Suprapubic skin (tissue), 4 donors: ENCODE data around the gene MRLN. TPM values are rescaled to one million over a fixed set of nuclear protein-coding genes. Genes with fewer than 3 reads are reported as not detected.
"Not testable (repeated sequence)": the region's sequence is repeated elsewhere in the genome, so short reads cannot be mapped to it uniquely, and the experiment has no call there.

ENCODE experiments used
- DNase-seq, 2 donors: peaks; one replicate each; pipeline ENCODE4 v3.0.0-alpha.2; 2019; ENCODE audit warnings: low spot score in 2 of 2
- H3K27ac ChIP-seq: fragments of 200-600 bp; sonication (generic); one replicate; pipeline ENCODE4 v1.5.1; 2019
- H3K27me3 ChIP-seq: fragments of 200-600 bp; sonication (generic); one replicate; pipeline ENCODE4 v1.5.1; 2019
- H3K36me3 ChIP-seq: fragments of 200-600 bp; sonication (generic); one replicate; pipeline ENCODE4 v1.5.1; 2019
- H3K4me1 ChIP-seq: fragments of 200-600 bp; sonication (generic); one replicate; pipeline ENCODE4 v1.5.1; 2019
- H3K4me3 ChIP-seq: fragments of 200-600 bp; sonication (generic); one replicate; pipeline ENCODE4 v1.5.1; 2019; ENCODE audit warnings: mild to moderate bottlenecking
- H3K9me3 ChIP-seq: fragments of 200-600 bp; sonication (generic); one replicate; pipeline ENCODE4 v1.5.1; 2019
- CTCF ChIP-seq, 2 donors: fragments of 200-600 bp in 1 of 2; fragments of 450-650 bp in 1 of 2; sonication (generic) in 1 of 2; IDR thresholded peaks; one replicate each; pipeline ENCODE4 v1.5.1; 2016 to 2019; ENCODE audit warnings: antibody characterized with exemption in 2 of 2, mild to moderate bottlenecking in 1 of 2, moderate library complexity in 1 of 2
- EP300 ChIP-seq: sonication (generic); formaldehyde crosslinking; IDR thresholded peaks from one replicate; pipeline ENCODE4 v1.6.1; 2017; ENCODE audit warnings: antibody characterized with exemption
- POLR2A ChIP-seq, 2 donors: fragments of 450-650 bp; IDR thresholded peaks; one replicate each; pipeline ENCODE4 v1.6.1; 2017; ENCODE audit warnings: antibody characterized with exemption in 2 of 2, mild to moderate bottlenecking in 2 of 2, moderate library complexity in 2 of 2
- POLR2AphosphoS5 ChIP-seq, 3 donors: sonication (generic); formaldehyde crosslinking; IDR thresholded peaks; one replicate each; pipeline ENCODE4 v1.6.1; 2017; ENCODE audit warnings: antibody characterized with exemption in 3 of 3
- WGBS: methylation state at CpG from one replicate; pipeline ENCODE4 v1.1.5; 2018; 5-methylcytosine and 5-hydroxymethylcytosine counted together
- total RNA-seq, 4 donors: library from RNA; depleted of rRNA; stranded (reverse); fragments of >200 nt; gene quantifications; one replicate each; pipeline ENCODE4 v1.1.0, GENCODE V29; 2016

MRLN gene
- total RNA-seq, 4 donors from 2014 or later = not detected

GRCh38 chr10:59741583-59741982 lies 11.7 kb downstream of the MRLN start:
- Histone ChIP-seq H3K27ac (no peak overlapping the region), H3K4me3 (no peak overlapping the region), H3K9me3 (no peaks in the 10 kb centered on the region), H3K36me3 (no peaks in the 10 kb centered on the region), H3K4me1 (no peaks in the 10 kb centered on the region), H3K27me3 (no peaks in the 10 kb centered on the region)
- WGBS = 88% methylated on average over 5 of the region's 5 CpGs
- TF ChIP-seq CTCF (IDR thresholded peaks at IDR 0.05) = no peak
- no peak for DNase-seq

- Histone ChIP-seq H3K9me3 (no peaks in the 10 kb centered on the region), H3K27ac (no peak overlapping the region), H3K4me1 (no peaks in the 10 kb centered on the region), H3K36me3 (no peaks in the 10 kb centered on the region), H3K4me3 (no peak overlapping the region), H3K27me3 (no peaks in the 10 kb centered on the region)
- DNase-seq = no peak
- TF ChIP-seq EP300 (no peak), CTCF (IDR thresholded peaks at IDR 0.05) (no peak), POLR2AphosphoS5 (IDR thresholded peaks at IDR 0.05) (no peak), POLR2A (IDR thresholded peaks at IDR 0.05) (no peak)
Observed at GRCh38 chr10:59741048-59741447, 12.2 kb downstream of the MRLN start.

- no peak overlapping the region for H3K4me3 ChIP-seq
- DNase-seq = no peak
- no peaks in the 10 kb centered on the region for H3K4me1 ChIP-seq
- WGBS = 94% methylated on average over 1 of the region's 1 CpG
- H3K9me3 ChIP-seq = no peaks in the 10 kb centered on the region
- no peaks in the 10 kb centered on the region for H3K36me3 ChIP-seq
- no peaks in the 10 kb centered on the region for H3K27me3 ChIP-seq
- TF ChIP-seq POLR2AphosphoS5 (IDR thresholded peaks at IDR 0.05) (no peak), POLR2A (IDR thresholded peaks at IDR 0.05) (no peak)
- no peak overlapping the region for H3K27ac ChIP-seq
Observed at GRCh38 chr10:59736749-59737148, 16.5 kb downstream of the MRLN start.

- H3K4me1 ChIP-seq = no peaks in the 10 kb centered on the region
- no peaks in the 10 kb centered on the region for H3K36me3 ChIP-seq
- no peaks in the 10 kb centered on the region for H3K9me3 ChIP-seq
- DNase-seq = no peak
- H3K27ac ChIP-seq = no peak overlapping the region
- H3K4me3 ChIP-seq = no peak overlapping the region
- H3K27me3 ChIP-seq = no peaks in the 10 kb centered on the region
- 54% methylated on average over 1 of the region's 1 CpG for WGBS
- TF ChIP-seq CTCF (IDR thresholded peaks at IDR 0.05) (no peak), POLR2A (IDR thresholded peaks at IDR 0.05) (no peak), EP300 (no peak), POLR2AphosphoS5 (IDR thresholded peaks at IDR 0.05) (no peak)
Observed at GRCh38 chr10:59735296-59735695, 18.0 kb downstream of the MRLN start.

GRCh38 chr10:59734014-59734462 lies 19.2 kb downstream of the MRLN start:
- TF ChIP-seq EP300 = no peak
- no peak for TF ChIP-seq POLR2AphosphoS5 (IDR thresholded peaks at IDR 0.05)
- no peak for TF ChIP-seq CTCF (IDR thresholded peaks at IDR 0.05)
- TF ChIP-seq POLR2A (IDR thresholded peaks at IDR 0.05) = no peak
- Histone ChIP-seq H3K36me3 (no peaks in the 10 kb centered on the region), H3K4me3 (no peak overlapping the region), H3K27me3 (no peaks in the 10 kb centered on the region), H3K9me3 (no peaks in the 10 kb centered on the region), H3K27ac (no peak overlapping the region), H3K4me1 (no peaks in the 10 kb centered on the region)
- WGBS = 61% methylated on average over 3 of the region's 3 CpGs
- DNase-seq = no peak

- H3K36me3 ChIP-seq, H3K27ac ChIP-seq, H3K9me3 ChIP-seq, DNase-seq, H3K27me3 ChIP-seq, H3K4me1 ChIP-seq, H3K4me3 ChIP-seq: not testable (repeated sequence)
- 97% methylated on average over 16 of the region's 16 CpGs for whole genome bisulfite sequencing
Observed at GRCh38 chr10:59733321-59734013, 19.8 kb downstream of the MRLN start.

- H3K4me1 ChIP-seq, H3K27me3 ChIP-seq, DNase-seq, H3K27ac ChIP-seq, H3K4me3 ChIP-seq, H3K9me3 ChIP-seq, H3K36me3 ChIP-seq: not testable (repeated sequence)
- WGBS = over 99% methylated on average over 4 of the region's 4 CpGs
Observed at GRCh38 chr10:59732849-59733248, 20.4 kb downstream of the MRLN start.

GRCh38 chr10:59729167-59729566 lies 24.1 kb downstream of the MRLN start:
- 87% methylated on average over 4 of the region's 4 CpGs for whole genome bisulfite sequencing
- H3K27me3 ChIP-seq, H3K27ac ChIP-seq, H3K4me1 ChIP-seq, DNase-seq, H3K9me3 ChIP-seq, H3K4me3 ChIP-seq, H3K36me3 ChIP-seq: not testable (repeated sequence)
